Measurements from ENCODE around the gene TMEM244.
"Not testable (repeated sequence)": the region's sequence is repeated elsewhere in the genome, so short reads cannot be mapped to it uniquely, and the experiment has no call there.

The TMEM244 gene

DNA sequence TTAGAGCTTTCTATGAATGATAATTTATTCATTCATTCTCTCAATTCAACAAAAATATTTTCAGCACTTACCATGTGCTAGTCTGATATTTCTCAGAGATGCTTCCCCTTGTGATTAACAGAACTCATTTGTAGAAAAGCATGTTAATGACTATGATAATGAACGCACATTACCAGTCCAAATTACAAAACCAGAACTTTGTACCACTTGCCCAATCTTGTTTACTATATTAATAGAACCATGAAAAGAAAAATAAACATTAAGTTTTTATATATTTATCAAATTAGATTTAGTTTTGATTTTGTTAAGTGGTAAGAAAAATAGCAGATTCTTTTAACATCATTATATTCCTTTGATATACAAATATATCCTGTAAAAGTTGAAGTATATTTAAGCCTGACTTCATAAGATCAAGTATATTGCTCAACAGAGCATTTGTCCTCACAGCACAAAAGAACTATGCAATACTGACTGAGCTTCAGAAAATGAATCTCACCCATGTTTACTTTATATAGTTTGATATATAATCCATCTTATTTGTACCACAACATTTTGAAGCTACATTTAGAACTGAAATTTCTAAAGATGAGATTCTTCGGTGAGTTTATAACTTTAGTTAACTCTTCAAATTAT, 48.9 kb downstream of the TMEM244 start:
- Histone ChIP-seq H3K4me1 (ENCODE audit: control insufficient read depth in 1 of 2, insufficient read depth in 1 of 2, low read depth in 1 of 2, low read length in 1 of 2) (no peaks in the 10 kb centered on the region), H3K36me3 (no peaks in the 10 kb centered on the region), H3K9me3 (no peaks in the 10 kb centered on the region), H3K27me3 (no peaks in the 10 kb centered on the region), H3K4me3 (ENCODE audit: low read depth in 1 of 2, low read length in 1 of 2) (no peak overlapping the region), H3K27ac (no peak overlapping the region)
- TF ChIP-seq, protein P1, sequence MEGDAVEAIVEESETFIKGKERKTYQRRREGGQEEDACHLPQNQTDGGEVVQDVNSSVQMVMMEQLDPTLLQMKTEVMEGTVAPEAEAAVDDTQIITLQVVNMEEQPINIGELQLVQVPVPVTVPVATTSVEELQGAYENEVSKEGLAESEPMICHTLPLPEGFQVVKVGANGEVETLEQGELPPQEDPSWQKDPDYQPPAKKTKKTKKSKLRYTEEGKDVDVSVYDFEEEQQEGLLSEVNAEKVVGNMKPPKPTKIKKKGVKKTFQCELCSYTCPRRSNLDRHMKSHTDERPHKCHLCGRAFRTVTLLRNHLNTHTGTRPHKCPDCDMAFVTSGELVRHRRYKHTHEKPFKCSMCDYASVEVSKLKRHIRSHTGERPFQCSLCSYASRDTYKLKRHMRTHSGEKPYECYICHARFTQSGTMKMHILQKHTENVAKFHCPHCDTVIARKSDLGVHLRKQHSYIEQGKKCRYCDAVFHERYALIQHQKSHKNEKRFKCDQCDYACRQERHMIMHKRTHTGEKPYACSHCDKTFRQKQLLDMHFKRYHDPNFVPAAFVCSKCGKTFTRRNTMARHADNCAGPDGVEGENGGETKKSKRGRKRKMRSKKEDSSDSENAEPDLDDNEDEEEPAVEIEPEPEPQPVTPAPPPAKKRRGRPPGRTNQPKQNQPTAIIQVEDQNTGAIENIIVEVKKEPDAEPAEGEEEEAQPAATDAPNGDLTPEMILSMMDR (IDR thresholded peaks at IDR 0.05) = no peak

DNA sequence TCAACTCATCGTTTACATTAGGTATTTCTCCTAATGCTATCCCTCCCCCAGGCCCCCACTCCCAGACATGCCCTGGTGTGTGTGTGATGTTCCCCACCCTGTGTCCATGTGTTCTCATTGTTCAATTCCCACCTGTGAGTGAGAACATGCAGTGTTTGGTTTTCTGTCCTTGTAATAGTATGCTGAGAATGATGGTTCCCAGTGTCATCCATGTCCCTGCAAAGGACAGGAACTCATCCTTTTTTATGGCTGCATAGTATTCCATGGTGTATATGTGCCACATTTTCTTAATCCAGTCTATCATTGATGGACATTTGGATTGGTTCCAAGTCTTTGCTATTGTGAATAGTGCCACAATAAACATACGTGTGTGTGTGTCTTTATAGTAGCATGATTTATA, 54.0 kb downstream of the TMEM244 start:
- not testable (repeated sequence) for H3K4me1 ChIP-seq (ENCODE audit: control insufficient read depth in 1 of 2, insufficient read depth in 1 of 2, low read depth in 1 of 2, low read length in 1 of 2); H3K27me3 ChIP-seq; H3K9me3 ChIP-seq; H3K27ac ChIP-seq; H3K36me3 ChIP-seq; H3K4me3 ChIP-seq (ENCODE audit: low read depth in 1 of 2, low read length in 1 of 2)

DNA sequence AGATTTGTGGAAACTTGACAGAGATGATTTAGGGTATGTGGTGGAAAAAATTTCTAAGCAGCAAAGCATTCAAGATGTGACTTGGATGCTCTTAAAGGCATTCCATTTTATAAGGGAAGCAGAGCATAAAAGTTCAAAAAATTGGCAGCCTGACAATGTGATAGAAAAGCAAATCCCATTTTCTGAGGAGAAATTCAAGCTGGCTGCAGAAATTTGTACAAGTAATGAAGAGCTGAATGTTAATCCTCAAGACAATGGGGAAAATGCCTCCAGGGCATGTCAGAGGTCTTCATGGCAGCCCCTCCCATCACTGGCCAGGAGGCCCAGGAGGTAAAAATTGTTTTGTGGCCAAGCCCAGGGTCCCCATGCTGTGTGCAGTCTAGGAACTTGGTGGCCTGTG, 58.2 kb downstream of the TMEM244 start:
- H3K4me1 ChIP-seq (ENCODE audit: control insufficient read depth in 1 of 2, insufficient read depth in 1 of 2, low read depth in 1 of 2, low read length in 1 of 2); H3K36me3 ChIP-seq; H3K27me3 ChIP-seq; H3K4me3 ChIP-seq (ENCODE audit: low read depth in 1 of 2, low read length in 1 of 2); H3K27ac ChIP-seq; H3K9me3 ChIP-seq: not testable (repeated sequence)

DNA sequence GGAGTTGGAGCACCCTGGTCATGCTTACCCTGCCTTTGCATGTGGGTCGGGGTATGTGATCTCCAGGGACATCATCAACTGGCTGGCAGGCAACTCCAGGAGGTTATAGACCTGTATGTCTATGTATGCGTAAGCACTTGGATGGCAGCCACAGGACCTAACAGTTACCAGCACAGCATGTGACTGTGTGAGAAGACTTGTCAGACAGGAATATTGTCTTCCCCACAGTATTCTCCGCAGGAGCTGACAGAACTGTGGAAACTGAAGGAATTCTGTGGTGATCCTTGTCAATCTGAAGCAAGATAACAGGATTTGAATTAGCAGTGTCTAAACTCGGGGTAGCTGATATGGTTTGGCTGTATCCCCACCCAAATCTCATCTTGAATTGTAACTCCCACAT, 59.2 kb downstream of the TMEM244 start:
- no peaks in the 10 kb centered on the region for H3K9me3 ChIP-seq
- TF ChIP-seq, protein P1 (IDR thresholded peaks at IDR 0.05) = no peak
- H3K4me1 ChIP-seq (ENCODE audit: control insufficient read depth in 1 of 2, insufficient read depth in 1 of 2, low read depth in 1 of 2, low read length in 1 of 2) = no peaks in the 10 kb centered on the region
- no peak overlapping the region for H3K27ac ChIP-seq
- no peaks in the 10 kb centered on the region for H3K36me3 ChIP-seq
- no peaks in the 10 kb centered on the region for H3K27me3 ChIP-seq
- H3K4me3 ChIP-seq (ENCODE audit: low read depth in 1 of 2, low read length in 1 of 2) = no peak overlapping the region

DNA sequence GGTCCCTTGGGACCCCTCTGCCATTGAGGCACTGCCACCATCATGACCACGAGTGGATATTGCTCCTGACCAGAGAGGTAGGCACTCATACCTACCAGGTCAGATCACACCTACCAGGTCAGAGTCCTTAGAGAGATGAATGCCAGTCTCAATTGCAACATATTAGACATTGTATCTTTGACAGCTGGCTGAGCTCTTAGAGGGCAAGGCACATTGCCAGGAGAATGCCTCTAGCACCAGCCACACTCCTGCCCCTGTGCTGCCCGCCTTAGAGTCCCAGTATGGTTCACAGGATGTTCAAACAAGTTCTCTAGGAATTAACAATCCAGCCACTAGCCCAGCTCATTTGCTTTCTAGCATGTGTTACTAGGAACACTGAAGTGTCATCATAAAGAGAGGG, 65.9 kb downstream of the TMEM244 start:
- no peak overlapping the region for H3K4me3 ChIP-seq (ENCODE audit: low read depth in 1 of 2, low read length in 1 of 2)
- no peaks in the 10 kb centered on the region for H3K9me3 ChIP-seq
- no peaks in the 10 kb centered on the region for H3K27me3 ChIP-seq
- H3K4me1 ChIP-seq (ENCODE audit: control insufficient read depth in 1 of 2, insufficient read depth in 1 of 2, low read depth in 1 of 2, low read length in 1 of 2) = no peaks in the 10 kb centered on the region
- TF ChIP-seq, protein P1 (IDR thresholded peaks at IDR 0.05) = no peak
- H3K36me3 ChIP-seq = no peaks in the 10 kb centered on the region
- H3K27ac ChIP-seq = no peak overlapping the region

DNA sequence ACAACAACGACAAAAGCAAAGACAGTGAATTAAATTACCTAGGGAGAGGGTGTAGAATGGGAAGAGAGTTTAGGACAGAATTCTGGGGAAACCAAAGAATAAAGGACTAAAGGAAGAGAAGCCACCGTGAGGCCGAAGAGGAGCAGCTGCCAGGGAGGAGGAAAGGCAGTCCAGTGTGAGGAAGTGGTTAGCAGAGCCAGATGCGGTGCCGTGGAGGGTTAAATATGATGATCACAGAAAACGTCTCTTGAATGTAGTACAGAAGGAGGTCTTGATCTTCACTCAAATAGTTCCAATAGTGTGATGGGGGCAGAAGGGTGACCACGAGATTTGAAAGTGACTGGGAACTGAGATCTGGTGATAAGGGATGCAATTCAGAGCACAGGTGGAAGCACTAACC, 67.7 kb downstream of the TMEM244 start:
- H3K27me3 ChIP-seq = no peaks in the 10 kb centered on the region
- H3K27ac ChIP-seq = no peak overlapping the region
- no peaks in the 10 kb centered on the region for H3K9me3 ChIP-seq
- H3K4me3 ChIP-seq (ENCODE audit: low read depth in 1 of 2, low read length in 1 of 2) = no peak overlapping the region
- no peaks in the 10 kb centered on the region for H3K36me3 ChIP-seq
- TF ChIP-seq, protein P1 (IDR thresholded peaks at IDR 0.05) = no peak
- H3K4me1 ChIP-seq (ENCODE audit: control insufficient read depth in 1 of 2, insufficient read depth in 1 of 2, low read depth in 1 of 2, low read length in 1 of 2) = no peaks in the 10 kb centered on the region

DNA sequence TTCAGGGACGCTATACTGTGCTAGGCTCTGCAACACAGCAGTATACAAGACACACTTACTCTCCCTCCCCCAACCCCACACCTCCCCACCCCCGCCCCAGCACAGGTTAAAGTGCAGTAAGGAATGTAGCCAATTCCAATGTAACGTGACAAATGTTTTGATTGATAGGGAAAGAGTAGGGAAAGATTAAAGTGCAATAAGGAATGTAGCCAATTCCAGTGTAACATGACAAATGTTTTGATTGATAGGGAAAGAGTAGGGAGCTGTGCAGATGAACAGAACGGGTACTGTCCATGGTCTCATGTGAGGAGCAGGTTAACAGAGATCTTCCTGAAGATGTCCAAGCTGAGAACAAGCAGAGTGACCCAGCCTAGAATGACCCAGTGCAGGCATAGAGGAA, 69.1 kb downstream of the TMEM244 start:
- TF ChIP-seq, protein P1 (IDR thresholded peaks at IDR 0.05) = no peak
- no peaks in the 10 kb centered on the region for H3K9me3 ChIP-seq
- H3K36me3 ChIP-seq = no peaks in the 10 kb centered on the region
- H3K27me3 ChIP-seq = no peaks in the 10 kb centered on the region
- H3K4me1 ChIP-seq (ENCODE audit: control insufficient read depth in 1 of 2, insufficient read depth in 1 of 2, low read depth in 1 of 2, low read length in 1 of 2) = no peaks in the 10 kb centered on the region
- no peak overlapping the region for H3K4me3 ChIP-seq (ENCODE audit: low read depth in 1 of 2, low read length in 1 of 2)
- H3K27ac ChIP-seq = no peak overlapping the region

Data from neutrophil (primary cell).